ENCODE data around the gene CRACDL. TPM values are rescaled to one million over a fixed set of nuclear protein-coding genes. Genes with fewer than 3 reads are reported as not detected.
"Not testable (repeated sequence)": the region's sequence is repeated elsewhere in the genome, so short reads cannot be mapped to it uniquely, and the experiment has no call there.

Gene CRACDL
- polyA plus RNA-seq, 3 donors from 2014 or later: 0.40 to 0.80 TPM; not detected in 1

DNA sequence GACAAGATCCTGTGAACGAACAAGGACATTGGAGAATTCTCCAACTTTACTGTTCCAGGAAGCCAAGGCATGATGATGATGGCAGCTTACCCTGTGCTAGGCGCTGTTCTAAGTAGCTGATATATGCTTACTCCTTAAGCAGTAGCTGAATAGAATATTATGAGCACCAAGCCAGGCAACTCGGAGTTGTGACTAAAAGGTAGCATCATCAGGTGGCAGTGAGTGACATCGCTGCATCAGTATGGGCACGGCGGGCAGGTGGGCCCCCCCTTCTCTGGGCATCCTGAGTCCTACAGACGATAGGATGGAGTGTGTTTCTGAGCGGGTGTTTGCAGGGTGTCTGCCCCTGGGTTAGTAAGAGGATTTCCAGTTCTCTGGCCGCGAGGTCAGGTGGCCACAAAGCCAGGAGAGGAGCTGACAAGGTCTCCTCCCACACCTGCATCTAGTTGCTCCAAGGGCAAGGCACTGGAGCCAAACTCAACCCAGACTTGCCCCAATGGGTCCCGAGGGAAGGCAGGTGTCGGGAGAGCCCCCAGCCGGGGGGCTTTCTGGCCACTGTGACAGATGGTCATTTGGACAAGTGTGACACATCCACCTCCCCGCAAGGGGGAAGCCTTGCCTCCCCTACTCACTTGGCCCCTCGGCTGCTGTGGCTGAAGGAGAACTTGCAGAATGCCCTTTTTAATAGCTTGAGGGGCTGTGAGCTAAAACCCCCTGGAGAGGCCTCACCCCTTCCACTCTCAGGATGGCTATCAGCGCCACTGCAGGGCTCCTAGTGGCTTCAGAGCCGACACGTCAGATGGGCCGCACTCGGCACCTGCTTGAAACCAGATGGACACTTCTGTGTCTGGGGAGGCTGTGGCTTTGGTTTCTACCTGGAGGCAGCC, 55.5 kb downstream of the CRACDL start:
- Mint-ChIP-seq H3K27ac (no peak overlapping the region), H3K4me1 (no peaks in the 10 kb centered on the region), H3K36me3 (peaks cover 0 to 6% (median 3%) of the 10 kb centered on the region in 3 donors), H3K9me3 (peaks cover 0 to 9% (median 2%) of the 10 kb centered on the region in 6 donors), H3K4me3 (no peak overlapping the region), H3K27me3 (ENCODE audit: low read depth in 3 of 3) (peaks cover 0 to 2% (median 0%) of the 10 kb centered on the region in 3 donors)
- DNase-seq: no peak

DNA sequence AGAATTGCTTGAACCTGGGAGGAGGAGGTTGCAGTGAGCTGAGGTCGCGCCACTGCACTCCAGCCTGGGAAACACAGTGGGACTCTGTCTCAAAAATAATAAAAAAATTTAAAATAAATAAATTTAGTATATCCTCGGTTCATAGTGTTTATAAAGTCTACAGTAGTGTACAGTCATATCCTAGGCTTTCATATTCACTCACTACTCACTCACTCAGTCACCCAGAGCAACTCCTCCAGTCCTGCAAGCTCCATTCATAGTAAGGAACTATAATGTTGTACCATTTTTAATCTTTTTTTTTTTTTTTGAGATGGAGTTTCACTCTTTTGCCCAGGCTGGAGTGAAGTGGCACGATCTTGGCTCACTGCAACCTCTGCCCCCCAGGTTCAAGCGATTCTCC, 58.4 kb downstream of the CRACDL start:
- not testable (repeated sequence) for H3K9me3 Mint-ChIP-seq; H3K27ac Mint-ChIP-seq; H3K36me3 Mint-ChIP-seq; H3K4me3 Mint-ChIP-seq; DNase-seq; H3K4me1 Mint-ChIP-seq; H3K27me3 Mint-ChIP-seq (ENCODE audit: low read depth in 3 of 3)

GRCh38 chr2:98876741-98877140, 59.3 kb downstream of the CRACDL start:
- no peak for DNase-seq
- Mint-ChIP-seq H3K9me3 (no peaks in the 10 kb centered on the region), H3K4me1 (no peaks in the 10 kb centered on the region), H3K27me3 (ENCODE audit: low read depth in 3 of 3) (peaks cover 0 to 2% (median 0%) of the 10 kb centered on the region in 3 donors), H3K4me3 (no peak overlapping the region), H3K27ac (no peak overlapping the region), H3K36me3 (no peaks in the 10 kb centered on the region)

- H3K4me3 Mint-ChIP-seq: no peak overlapping the region
- H3K9me3 Mint-ChIP-seq: no peaks in the 10 kb centered on the region
- H3K27ac Mint-ChIP-seq: no peak overlapping the region
- H3K36me3 Mint-ChIP-seq: no peaks in the 10 kb centered on the region
- H3K4me1 Mint-ChIP-seq: no peaks in the 10 kb centered on the region
- peaks cover 0 to 2% (median 0%) of the 10 kb centered on the region in 3 donors for H3K27me3 Mint-ChIP-seq (ENCODE audit: low read depth in 3 of 3)
- DNase-seq: no peak
Observed at GRCh38 chr2:98875746-98876145, 60.3 kb downstream of the CRACDL start.

GRCh38 chr2:98875081-98875728, 60.8 kb downstream of the CRACDL start:
- peak in 1 of 3 donors; percentile 24 for DNase-seq
- H3K27ac Mint-ChIP-seq: peak overlapping the region in 1 of 6 donors; percentile 42

GRCh38 chr2:98874186-98874689, 61.8 kb downstream of the CRACDL start:
- no peaks in the 10 kb centered on the region for H3K9me3 Mint-ChIP-seq
- no peak overlapping the region for H3K4me3 Mint-ChIP-seq
- H3K27ac Mint-ChIP-seq: no peak overlapping the region
- no peaks in the 10 kb centered on the region for H3K36me3 Mint-ChIP-seq
- DNase-seq: no peak
- H3K27me3 Mint-ChIP-seq (ENCODE audit: low read depth in 3 of 3): peaks cover 0 to 4% (median 0%) of the 10 kb centered on the region in 3 donors
- H3K4me1 Mint-ChIP-seq: no peaks in the 10 kb centered on the region

More at GRCh38 chr2:98875081-98875728, 60.8 kb downstream of the CRACDL start:
- Mint-ChIP-seq H3K4me3 (no peak overlapping the region), H3K27me3 (ENCODE audit: low read depth in 3 of 3) (peaks cover 0 to 2% (median 0%) of the 10 kb centered on the region in 3 donors), H3K36me3 (no peaks in the 10 kb centered on the region), H3K9me3 (no peaks in the 10 kb centered on the region), H3K4me1 (no peaks in the 10 kb centered on the region)

GRCh38 chr2:98872526-98872925, 63.5 kb downstream of the CRACDL start:
- DNase-seq: no peak
- H3K27me3 Mint-ChIP-seq (ENCODE audit: low read depth in 3 of 3): peaks cover 0 to 7% (median 0%) of the 10 kb centered on the region in 3 donors
- H3K4me1 Mint-ChIP-seq: no peaks in the 10 kb centered on the region
- no peaks in the 10 kb centered on the region for H3K36me3 Mint-ChIP-seq
- no peak overlapping the region for H3K27ac Mint-ChIP-seq
- no peak overlapping the region for H3K4me3 Mint-ChIP-seq
- no peaks in the 10 kb centered on the region for H3K9me3 Mint-ChIP-seq

DNA sequence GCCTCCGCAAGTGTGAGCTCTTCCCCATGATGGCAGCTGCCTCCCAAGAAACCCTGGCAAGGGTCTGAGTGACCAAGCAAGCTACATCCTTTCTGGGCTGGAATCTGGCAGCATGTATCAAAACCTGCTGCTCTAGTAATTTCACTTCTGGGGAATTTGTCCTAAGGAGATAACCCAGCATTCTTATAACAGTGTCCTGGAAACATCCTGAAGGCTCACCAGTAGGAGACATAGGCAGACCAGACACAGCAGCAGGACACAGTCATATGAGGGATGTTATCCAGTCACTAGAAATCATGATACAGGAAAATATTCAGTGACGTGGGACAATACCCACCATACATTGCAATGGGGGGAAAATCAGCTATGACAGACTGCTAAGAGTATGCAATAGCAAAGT, 64.5 kb downstream of the CRACDL start:
- Mint-ChIP-seq H3K4me1 (no peaks in the 10 kb centered on the region), H3K36me3 (no peaks in the 10 kb centered on the region), H3K4me3 (no peak overlapping the region), H3K27me3 (ENCODE audit: low read depth in 3 of 3) (peaks cover 0 to 7% (median 0%) of the 10 kb centered on the region in 3 donors), H3K9me3 (no peaks in the 10 kb centered on the region), H3K27ac (no peak overlapping the region)
- no peak for DNase-seq

- peaks cover 0 to 5% of the 10 kb centered on the region in 2 donors for H3K4me1 Mint-ChIP-seq
Observed at GRCh38 chr2:98870516-98871158, 65.4 kb downstream of the CRACDL start.

GRCh38 chr2:98869870-98870269, 66.2 kb downstream of the CRACDL start:
- no peak for DNase-seq
- Mint-ChIP-seq H3K36me3 (no peaks in the 10 kb centered on the region), H3K9me3 (peaks cover 0 to 3% (median 0%) of the 10 kb centered on the region in 6 donors), H3K27me3 (ENCODE audit: low read depth in 3 of 3) (peaks cover 0 to 7% (median 0%) of the 10 kb centered on the region in 3 donors), H3K27ac (no peak overlapping the region), H3K4me3 (peak overlapping the region in 1 of 5 donors; percentile 67), H3K4me1 (peaks cover 0 to 13% of the 10 kb centered on the region in 2 donors)

More at GRCh38 chr2:98870516-98871158, 65.4 kb downstream of the CRACDL start:
- Mint-ChIP-seq H3K4me3 (no peak overlapping the region), H3K9me3 (no peaks in the 10 kb centered on the region), H3K27ac (no peak overlapping the region), H3K27me3 (ENCODE audit: low read depth in 3 of 3) (peaks cover 0 to 7% (median 0%) of the 10 kb centered on the region in 3 donors), H3K36me3 (no peaks in the 10 kb centered on the region)
- no peak for DNase-seq

GRCh38 chr2:98869272-98869641, 66.8 kb downstream of the CRACDL start:
- H3K27ac Mint-ChIP-seq: no peak overlapping the region

DNA sequence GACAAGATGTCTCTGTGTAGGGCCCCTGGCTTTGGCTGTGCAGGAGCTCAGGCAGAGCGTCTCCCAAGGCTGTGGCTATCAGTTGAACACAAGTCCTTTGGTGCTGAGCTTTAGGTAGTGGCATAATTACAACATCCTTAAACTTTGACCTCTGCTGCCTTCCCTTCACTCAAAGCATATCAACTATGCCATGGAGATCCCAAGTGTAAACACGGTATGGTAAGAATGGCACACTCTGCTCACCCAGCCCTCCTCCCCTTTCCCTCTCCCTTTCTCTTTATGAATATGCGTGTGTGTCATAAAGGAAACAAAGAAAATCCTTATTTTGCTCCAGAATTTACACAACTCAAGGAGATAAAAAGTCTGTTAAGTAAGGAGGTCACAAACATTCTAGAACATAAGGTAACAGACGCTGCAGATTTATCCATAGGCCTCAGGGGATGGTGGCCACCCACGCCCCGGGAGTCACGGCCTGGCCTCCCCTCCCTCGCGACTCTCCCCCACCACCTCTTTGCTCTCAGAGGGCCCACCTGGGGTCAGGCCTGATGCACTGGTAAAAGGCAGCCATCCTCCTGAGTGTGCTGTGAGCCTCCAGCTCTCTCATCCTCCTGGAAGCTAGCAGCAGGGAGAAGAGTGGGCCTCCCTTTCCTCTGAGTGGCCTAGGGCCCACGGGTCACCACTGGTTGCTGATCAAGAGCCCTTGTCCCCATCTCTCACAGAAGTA, 67.3 kb downstream of the CRACDL start:
- Mint-ChIP-seq H3K9me3 (peaks cover 0 to 3% (median 0%) of the 10 kb centered on the region in 6 donors), H3K27ac (no peak overlapping the region), H3K36me3 (peaks cover 0 to 3% (median 0%) of the 10 kb centered on the region in 3 donors), H3K4me3 (no peak overlapping the region), H3K4me1 (peaks cover 0 to 15% of the 10 kb centered on the region in 2 donors), H3K27me3 (ENCODE audit: low read depth in 3 of 3) (peaks cover 0 to 7% (median 0%) of the 10 kb centered on the region in 3 donors)
- no peak for DNase-seq

More at GRCh38 chr2:98869272-98869641, 66.8 kb downstream of the CRACDL start:
- DNase-seq: no peak
- H3K27me3 Mint-ChIP-seq (ENCODE audit: low read depth in 3 of 3): peaks cover 0 to 7% (median 0%) of the 10 kb centered on the region in 3 donors
- peaks cover 0 to under 1% (median 0%) of the 10 kb centered on the region in 3 donors for H3K36me3 Mint-ChIP-seq
- peak overlapping the region in 1 of 5 donors; percentile 67 for H3K4me3 Mint-ChIP-seq
- H3K4me1 Mint-ChIP-seq: peaks cover 0 to 15% of the 10 kb centered on the region in 2 donors
- peaks cover 0 to 3% (median 0%) of the 10 kb centered on the region in 6 donors for H3K9me3 Mint-ChIP-seq
